Right lobe of liver (tissue), 6 donors: ENCODE results near the gene SLC1A2. TPM values are rescaled to one million over a fixed set of nuclear protein-coding genes. Genes with fewer than 3 reads are reported as not detected.

Experiments used
- ATAC-seq, 4 donors: fragments of 200-7000 bp; cut with Tn5 transposase; one replicate each; pipeline ENCODE4 v1.9.1; 2020; ENCODE audit warnings: mild to moderate bottlenecking in 4 of 4, moderate library complexity in 4 of 4
- DNase-seq, 3 donors: peaks; one replicate each; pipeline ENCODE4 v3.0.0-alpha.2; 2020
- H3K27ac ChIP-seq, 3 donors: fragments of 200-600 bp; one replicate each; pipeline ENCODE4 v1.8.0; 2022
- H3K27me3 ChIP-seq, 2 donors: fragments of 200-600 bp; one replicate each; pipeline ENCODE4 v1.8.0; 2022
- H3K36me3 ChIP-seq, 4 donors: fragments of 200-600 bp; sonication (generic) in 1 of 4; one replicate each; pipeline versions ENCODE4 v1.5.1 to v1.8.0; 2017 to 2022; ENCODE audit warnings: control low read depth in 1 of 4
- H3K4me1 ChIP-seq, 4 donors: fragments of 200-600 bp; sonication (generic) in 1 of 4; one replicate each; pipeline versions ENCODE4 v1.5.1 to v1.8.0; 2017 to 2022; ENCODE audit warnings: control low read depth in 1 of 4
- H3K4me3 ChIP-seq, 3 donors: fragments of 200-600 bp; one replicate each; pipeline ENCODE4 v1.8.0; 2022
- H3K9me3 ChIP-seq, 4 donors: fragments of 200-600 bp; sonication (generic) in 1 of 4; one replicate each; pipeline versions ENCODE4 v1.5.1 to v1.8.0; 2017 to 2022; ENCODE audit warnings: control low read depth in 1 of 4
- CTCF ChIP-seq, 4 donors: fragments of 200-600 bp in 3 of 4; fragments of 450-650 bp in 1 of 4; IDR thresholded peaks; one replicate each; pipeline versions ENCODE4 v1.5.1 to v1.8.0; 2016 to 2022; ENCODE audit warnings: antibody characterized with exemption in 4 of 4, mild to moderate bottlenecking in 2 of 4
- POLR2A ChIP-seq: fragments of 450-650 bp; IDR thresholded peaks from one replicate; pipeline ENCODE4 v1.6.1; 2017; ENCODE audit warnings: antibody characterized with exemption, mild to moderate bottlenecking
- WGBS: methylation state at CpG from one replicate; pipeline ENCODE4 v1.1.6; 2018; ENCODE audit warnings: low coverage, low lambda C conversion rate; ENCODE audit not compliant: insufficient coverage; ENCODE audit errors: missing lambda C conversion rate; 5-methylcytosine and 5-hydroxymethylcytosine counted together
- intact Hi-C, 2 donors: fragments of 100-400 bp; cut with DNase I; formaldehyde crosslinking; loops; one replicate each; pipeline versions ENCODE4 v1.11.2 to v1.14.1; 2022
- total RNA-seq, 6 experiments: library from RNA; depleted of rRNA in 2 of 6; stranded (reverse); fragments of >200 nt in 2 of 6; fragmentation: NEBNext Ultra II Directional in 3 of 6; extraction: Animal tissue kit (Norgen Biotek cat#: 25700) in 3 of 6; gene quantifications; one replicate each; pipeline versions ENCODE4 v1.1.0 to v1.2.4, GENCODE V29; 2016 to 2023
- donor health status: DM: no; HTN: yes; CAD: no.
- donor health status: DM: no; HTN: no; CAD: no.
- donor health status: DM: no; HTN: no; CAD: no.
- donor health status: DM: no; HTN: yes; CAD: no.
- donor health status: DM: no; HTN: yes; CAD: no.

The SLC1A2 gene
- total RNA-seq, 6 experiments from 2014 or later: 7.6 to 87.4 (median 13.3) TPM

DNA sequence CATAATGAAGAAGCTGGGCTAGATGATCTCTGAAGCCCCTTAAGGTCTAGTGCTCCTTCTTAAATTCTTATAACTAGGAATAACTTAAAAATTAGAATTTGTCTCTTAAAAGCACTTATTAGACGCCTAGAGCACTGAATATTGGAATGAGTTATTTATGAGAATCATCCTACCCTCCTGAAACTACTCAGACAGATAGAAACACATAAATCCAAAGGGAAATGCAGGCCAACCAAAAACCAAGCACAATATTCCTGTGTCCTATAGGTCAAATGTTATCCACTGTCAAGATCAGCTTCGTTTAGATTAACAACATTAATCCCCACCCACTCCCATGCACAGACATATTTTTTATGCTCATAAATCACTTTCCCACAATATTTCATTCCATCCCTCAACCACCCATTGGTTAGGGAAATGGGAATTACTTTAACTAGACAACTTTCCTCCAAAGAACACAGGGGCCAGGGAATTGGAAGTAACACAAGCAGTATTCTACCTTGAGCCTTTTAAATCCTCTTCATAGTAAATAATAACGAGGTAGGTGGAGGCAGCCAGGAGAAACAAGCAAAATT lies 193.3 kb downstream of the SLC1A2 start:
- H3K36me3 ChIP-seq: no peaks in the 10 kb centered on the region
- no peaks in the 10 kb centered on the region for H3K9me3 ChIP-seq
- no peak for ATAC-seq
- TF ChIP-seq CTCF (IDR thresholded peaks at IDR 0.05) (no peak), POLR2A (no peak)
- no peak for DNase-seq
- WGBS: 64% methylated on average over 3 of the region's 3 CpGs
- no peaks in the 10 kb centered on the region for H3K27me3 ChIP-seq
- H3K4me1 ChIP-seq: no peaks in the 10 kb centered on the region
- no peak overlapping the region for H3K4me3 ChIP-seq
- intact Hi-C loops: no loop called here
- no peak overlapping the region for H3K27ac ChIP-seq

GRCh38 chr11:35223991-35224390 lies 195.4 kb downstream of the SLC1A2 start:
- Histone ChIP-seq H3K4me3 (no peak overlapping the region), H3K36me3 (no peaks in the 10 kb centered on the region), H3K27me3 (no peaks in the 10 kb centered on the region), H3K27ac (no peak overlapping the region), H3K9me3 (no peaks in the 10 kb centered on the region), H3K4me1 (no peaks in the 10 kb centered on the region)
- 92% methylated on average over 1 of the region's 1 CpG for WGBS
- no peak for TF ChIP-seq CTCF (IDR thresholded peaks at IDR 0.05)
- TF ChIP-seq POLR2A: no peak
- intact Hi-C loops: no loop called here
- ATAC-seq (no peak), DNase-seq (no peak)

GRCh38 chr11:35223371-35223796 lies 196.0 kb downstream of the SLC1A2 start:
- DNase-seq (no peak), ATAC-seq (no peak)
- no peaks in the 10 kb centered on the region for H3K4me1 ChIP-seq
- no peak overlapping the region for H3K4me3 ChIP-seq
- H3K27ac ChIP-seq: no peak overlapping the region
- H3K36me3 ChIP-seq: no peaks in the 10 kb centered on the region
- TF ChIP-seq POLR2A (no peak), CTCF (IDR thresholded peaks at IDR 0.05) (no peak)
- intact Hi-C loops: no loop called here
- no peaks in the 10 kb centered on the region for H3K27me3 ChIP-seq
- H3K9me3 ChIP-seq: no peaks in the 10 kb centered on the region
- 60% methylated on average over 4 of the region's 9 CpGs for WGBS

- WGBS: 100% methylated on average over 1 of the region's 1 CpG
- peaks cover 0 to 12% (median 0%) of the 10 kb centered on the region in 4 donors for H3K4me1 ChIP-seq
- H3K27ac ChIP-seq: no peak overlapping the region
- no peak overlapping the region for H3K4me3 ChIP-seq
- ATAC-seq: no peak
- no peak for DNase-seq
- no peaks in the 10 kb centered on the region for H3K36me3 ChIP-seq
- intact Hi-C loops: no loop called here
- no peaks in the 10 kb centered on the region for H3K27me3 ChIP-seq
- TF ChIP-seq POLR2A: no peak
- no peaks in the 10 kb centered on the region for H3K9me3 ChIP-seq
Observed at GRCh38 chr11:35218956-35219355, 200.4 kb downstream of the SLC1A2 start.

DNA sequence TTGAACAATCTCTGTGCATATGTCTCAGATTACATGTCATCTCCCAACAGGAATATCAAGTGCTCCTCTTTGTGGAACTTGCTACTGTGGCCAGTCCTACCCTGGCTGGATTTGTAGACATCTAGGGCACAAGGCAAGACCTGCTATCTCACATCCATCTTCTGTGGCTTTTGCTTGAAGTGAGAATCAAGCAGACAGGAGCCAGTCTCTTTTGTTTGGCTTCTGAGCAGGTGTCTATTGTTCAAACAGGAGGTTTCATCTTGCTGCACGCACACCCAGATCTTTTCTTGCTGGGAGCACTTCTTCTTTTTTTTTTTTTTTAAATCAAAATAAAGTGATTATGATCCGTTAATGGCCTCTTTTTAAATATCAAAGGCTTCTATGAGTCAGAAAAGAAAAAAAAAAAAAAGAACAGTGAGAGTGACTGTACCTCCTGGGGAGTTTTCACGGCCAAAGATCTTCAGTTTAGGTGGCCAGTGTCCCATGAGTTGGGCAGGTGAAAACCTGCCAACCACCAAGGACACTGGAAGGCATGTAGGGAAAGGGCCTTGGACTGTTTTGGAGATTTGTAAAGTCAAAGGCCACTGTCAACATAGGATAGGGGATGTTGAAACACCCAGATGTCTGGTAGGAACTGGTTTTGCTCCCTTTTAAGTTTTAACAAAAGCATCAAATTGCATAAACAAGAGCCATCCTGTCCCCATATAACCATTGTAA lies 202.2 kb downstream of the SLC1A2 start:
- 40% methylated on average over 3 of the region's 3 CpGs for WGBS
- H3K27me3 ChIP-seq: no peaks in the 10 kb centered on the region
- H3K36me3 ChIP-seq: no peaks in the 10 kb centered on the region
- H3K4me3 ChIP-seq: no peak overlapping the region
- H3K4me1 ChIP-seq: peaks cover 0 to 12% (median 0%) of the 10 kb centered on the region in 4 donors
- H3K27ac ChIP-seq: peak overlapping the region in 1 of 3 donors; percentile 49
- no peaks in the 10 kb centered on the region for H3K9me3 ChIP-seq
- DNase-seq: no peak
- peak; percentile 51 to 91 (median 80) for ATAC-seq
- no peak for TF ChIP-seq CTCF (IDR thresholded peaks at IDR 0.05)
- no peak for TF ChIP-seq POLR2A
- intact Hi-C loops: no loop called here
